ENCODE results near the gene UGDH.
"Not testable (repeated sequence)": the region's sequence is repeated elsewhere in the genome, so short reads cannot be mapped to it uniquely, and the experiment has no call there.

The UGDH gene

GRCh38 chr4:39516407-39516966, 10.8 kb downstream of the UGDH start:
- DNase-seq (no peak), ATAC-seq (no peak)
- H3K4me3 Mint-ChIP-seq = no peak overlapping the region
- no peaks in the 10 kb centered on the region for H3K4me1 Mint-ChIP-seq
- no peaks in the 10 kb centered on the region for H3K9me3 Mint-ChIP-seq
- H3K27me3 Mint-ChIP-seq = no peaks in the 10 kb centered on the region
- no peak overlapping the region for H3K27ac Mint-ChIP-seq

- not testable (repeated sequence) for ATAC-seq, H3K27ac Mint-ChIP-seq, H3K9me3 Mint-ChIP-seq, H3K4me3 Mint-ChIP-seq, H3K4me1 Mint-ChIP-seq, DNase-seq, H3K27me3 Mint-ChIP-seq
Measured at GRCh38 chr4:39515669-39516401, 11.4 kb downstream of the UGDH start.

- H3K4me3 Mint-ChIP-seq = no peak overlapping the region
- DNase-seq (no peak), ATAC-seq (no peak)
- no peaks in the 10 kb centered on the region for H3K27me3 Mint-ChIP-seq
- H3K9me3 Mint-ChIP-seq = no peaks in the 10 kb centered on the region
- no peaks in the 10 kb centered on the region for H3K4me1 Mint-ChIP-seq
- H3K27ac Mint-ChIP-seq = no peak overlapping the region
Measured at GRCh38 chr4:39514888-39515401, 12.3 kb downstream of the UGDH start.

- not testable (repeated sequence) for ATAC-seq, H3K4me3 Mint-ChIP-seq, H3K9me3 Mint-ChIP-seq, DNase-seq, H3K27me3 Mint-ChIP-seq, H3K4me1 Mint-ChIP-seq, H3K27ac Mint-ChIP-seq
Measured at GRCh38 chr4:39514266-39514665, 13.0 kb downstream of the UGDH start.

- no peak overlapping the region for H3K4me3 Mint-ChIP-seq
- no peak for DNase-seq
- no peak overlapping the region for H3K27ac Mint-ChIP-seq
- no peak for ATAC-seq
- H3K27me3 Mint-ChIP-seq = no peaks in the 10 kb centered on the region
- H3K4me1 Mint-ChIP-seq = no peaks in the 10 kb centered on the region
- H3K9me3 Mint-ChIP-seq = no peaks in the 10 kb centered on the region
Measured at GRCh38 chr4:39510348-39510929, 16.8 kb downstream of the UGDH start.

GRCh38 chr4:39505581-39505980, 21.7 kb downstream of the UGDH start:
- ATAC-seq = no peak
- H3K27me3 Mint-ChIP-seq = no peaks in the 10 kb centered on the region
- no peaks in the 10 kb centered on the region for H3K4me1 Mint-ChIP-seq
- no peak overlapping the region for H3K27ac Mint-ChIP-seq
- H3K4me3 Mint-ChIP-seq = no peak overlapping the region
- H3K9me3 Mint-ChIP-seq = no peaks in the 10 kb centered on the region
- DNase-seq = no peak

- no peaks in the 10 kb centered on the region for H3K4me1 Mint-ChIP-seq
- DNase-seq (no peak), ATAC-seq (no peak)
- H3K27me3 Mint-ChIP-seq = no peaks in the 10 kb centered on the region
- H3K9me3 Mint-ChIP-seq = no peaks in the 10 kb centered on the region
- no peak overlapping the region for H3K27ac Mint-ChIP-seq
- H3K4me3 Mint-ChIP-seq = no peak overlapping the region
Measured at GRCh38 chr4:39504538-39504937, 22.7 kb downstream of the UGDH start.

- H3K27me3 Mint-ChIP-seq, H3K27ac Mint-ChIP-seq, H3K4me3 Mint-ChIP-seq, H3K4me1 Mint-ChIP-seq, DNase-seq, ATAC-seq, H3K9me3 Mint-ChIP-seq: not testable (repeated sequence)
Measured at GRCh38 chr4:39502664-39503035, 24.6 kb downstream of the UGDH start.

GRCh38 chr4:39502019-39502663, 25.1 kb downstream of the UGDH start:
- no peaks in the 10 kb centered on the region for H3K9me3 Mint-ChIP-seq
- H3K27ac Mint-ChIP-seq = no peak overlapping the region
- H3K27me3 Mint-ChIP-seq = no peaks in the 10 kb centered on the region
- no peak overlapping the region for H3K4me3 Mint-ChIP-seq
- DNase-seq (no peak), ATAC-seq (no peak)
- H3K4me1 Mint-ChIP-seq = no peaks in the 10 kb centered on the region

- Mint-ChIP-seq H3K27ac (no peak overlapping the region), H3K27me3 (no peaks in the 10 kb centered on the region), H3K4me1 (no peaks in the 10 kb centered on the region), H3K9me3 (no peaks in the 10 kb centered on the region), H3K4me3 (no peak overlapping the region)
- ATAC-seq (no peak), DNase-seq (no peak)
Measured at GRCh38 chr4:39498727-39499020, 28.6 kb downstream of the UGDH start.

GRCh38 chr4:39497909-39498726, 29.1 kb downstream of the UGDH start:
- no peaks in the 10 kb centered on the region for H3K9me3 Mint-ChIP-seq

GRCh38 chr4:39495446-39496213, 31.6 kb downstream of the UGDH start:
- Mint-ChIP-seq H3K4me1 (no peaks in the 10 kb centered on the region), H3K4me3 (no peak overlapping the region), H3K27me3 (no peaks in the 10 kb centered on the region), H3K27ac (no peak overlapping the region), H3K9me3 (no peaks in the 10 kb centered on the region)
- DNase-seq (no peak), ATAC-seq (no peak)

More at GRCh38 chr4:39497909-39498726, 29.1 kb downstream of the UGDH start:
- Mint-ChIP-seq H3K27me3 (no peaks in the 10 kb centered on the region), H3K27ac (no peak overlapping the region), H3K4me1 (no peaks in the 10 kb centered on the region), H3K4me3 (no peak overlapping the region)
- no peak for DNase-seq
- no peak for ATAC-seq

GRCh38 chr4:39494354-39494753, 32.9 kb downstream of the UGDH start:
- Mint-ChIP-seq H3K4me1 (no peaks in the 10 kb centered on the region), H3K27me3 (no peaks in the 10 kb centered on the region), H3K9me3 (no peaks in the 10 kb centered on the region), H3K27ac (no peak overlapping the region), H3K4me3 (no peak overlapping the region)
- DNase-seq (no peak), ATAC-seq (no peak)

GRCh38 chr4:39490322-39490721, 36.9 kb downstream of the UGDH start:
- Mint-ChIP-seq H3K4me3 (no peak overlapping the region), H3K27ac (no peak overlapping the region), H3K4me1 (no peaks in the 10 kb centered on the region), H3K27me3 (no peaks in the 10 kb centered on the region), H3K9me3 (no peaks in the 10 kb centered on the region)
- DNase-seq (no peak), ATAC-seq (no peak)

- Mint-ChIP-seq H3K9me3 (peaks cover 0 to 7% of the 10 kb centered on the region in 2 donors), H3K27ac (no peak overlapping the region), H3K27me3 (no peaks in the 10 kb centered on the region), H3K4me3 (no peak overlapping the region), H3K4me1 (no peaks in the 10 kb centered on the region)
- DNase-seq (no peak), ATAC-seq (no peak)
Measured at GRCh38 chr4:39486221-39486804, 40.9 kb downstream of the UGDH start.

Measured in stimulated activated naive CD8-positive, alpha-beta T cell treated with anti-CD3 and anti-CD28 coated beads, Interleukin-15, amount 100 ng/mL, for 72 hours (primary cell).